ENCODE data around the gene PCCA. TPM values are rescaled to one million over a fixed set of nuclear protein-coding genes. Genes with fewer than 3 reads are reported as not detected.

PCCA gene
- total and polyA plus RNA-seq, 2 experiments from 2014 or later: 41.9 to 46.6 TPM

GRCh38 chr13:100364591-100364990 is 275.7 kb downstream of the PCCA start (continued):
- no peak for TF ChIP-seq ZNF462 (CRISPR knock-in tag; IDR thresholded peaks at IDR 0.05)
- no peak for TF ChIP-seq EZH2 (IDR thresholded peaks at IDR 0.05; ENCODE audit: low read depth, unreplicated experiment)

- no peak overlapping the region for H3K4me3 Mint-ChIP-seq
- no peaks in the 10 kb centered on the region for H3K27me3 Mint-ChIP-seq (ENCODE audit: insufficient read depth, low read depth, poor library complexity)
- H3K36me3 Mint-ChIP-seq (ENCODE audit: low read depth): no peaks in the 10 kb centered on the region
- ATAC-seq (no peak), DNase-seq (ENCODE audit: low spot score) (no peak)
- H3K36me3 ChIP-seq (ENCODE audit: insufficient read depth): no peaks in the 10 kb centered on the region
- no peak overlapping the region for H3K4me2 ChIP-seq
- no peaks in the 10 kb centered on the region for H3F3A ChIP-seq (replicated peaks; ENCODE audit: low read depth)
- H3K9me3 Mint-ChIP-seq: no peaks in the 10 kb centered on the region
- H3K4me3 ChIP-seq: no peak overlapping the region
- H3K4me1 Mint-ChIP-seq: peaks cover 34% of the 10 kb centered on the region
- TF ChIP-seq ETS1 (IDR thresholded peaks at IDR 0.05) (no peak), STAT1 (IDR thresholded peaks at IDR 0.05; ENCODE audit: unreplicated experiment) (no peak), ZNF114 (CRISPR knock-in tag; IDR thresholded peaks at IDR 0.05) (no peak), CTCF (conservative IDR thresholded peaks at IDR 0.05; ENCODE audit: low read depth in 2 of 2) (no peak), ZNF331 (CRISPR knock-in tag; IDR thresholded peaks at IDR 0.05; ENCODE audit: low read depth) (no peak), POLR2AphosphoS5 (IDR thresholded peaks at IDR 0.05; ENCODE audit: low read depth) (no peak), CREB1 (CRISPR knock-in tag; IDR thresholded peaks at IDR 0.05; ENCODE audit: low read depth) (no peak), REST (IDR thresholded peaks at IDR 0.05; ENCODE audit: unreplicated experiment) (no peak), EZH2phosphoT487 (IDR thresholded peaks at IDR 0.05; ENCODE audit: unreplicated experiment) (no peak)
- H3K79me2 ChIP-seq (replicated peaks; ENCODE audit: insufficient read depth): no peaks in the 10 kb centered on the region
- H3K27ac ChIP-seq (ENCODE audit: low read depth): no peak overlapping the region
- H3K4me1 ChIP-seq (ENCODE audit: insufficient read depth): peaks cover 30% of the 10 kb centered on the region; the same call in 1 of the 2 replicates
- no peak overlapping the region for H2AFZ ChIP-seq
- peak overlapping the region; percentile 24; the same call in 1 of the 2 replicates for H3K27ac Mint-ChIP-seq
- H4K20me1 ChIP-seq (replicated peaks; ENCODE audit: insufficient read depth): no peaks in the 10 kb centered on the region
- H3K27me3 ChIP-seq (ENCODE audit: insufficient read depth): no peaks in the 10 kb centered on the region
- H3K9me2 ChIP-seq (ENCODE audit: insufficient read depth): no peaks in the 10 kb centered on the region
These were observed 276.8 kb downstream of the PCCA start for GRCh38 chr13:100365680-100366079.

Measured in GM23338 (cell line).